Hepatocyte (in vitro differentiated cells): ENCODE data around the gene FYTTD1. TPM values are rescaled to one million over a fixed set of nuclear protein-coding genes. Genes with fewer than 3 reads are reported as not detected.
"Not testable (repeated sequence)": the region's sequence is repeated elsewhere in the genome, so short reads cannot be mapped to it uniquely, and the experiment has no call there.

ENCODE experiments used
- DNase-seq: peaks from one replicate; pipeline ENCODE4 v3.0.0-alpha.2; 2016; ENCODE audit warnings: low spot score
- H2AFZ ChIP-seq: fragments of 200-600 bp; sonication (generic); 2 replicates; pipeline ENCODE4 v1.6.0; 2016; ENCODE audit warnings: antibody characterized with exemption, mild to moderate bottlenecking
- H3K27ac ChIP-seq: fragments of 200-600 bp; sonication (generic); 2 replicates; pipeline ENCODE4 v1.5.1; 2016; ENCODE audit warnings: mild to moderate bottlenecking
- H3K27me3 ChIP-seq: fragments of 200-600 bp; sonication (generic); 2 replicates; pipeline ENCODE4 v1.6.1; 2016
- H3K36me3 ChIP-seq: fragments of 200-600 bp; sonication (generic); replicated peaks from 2 replicates; pipeline ENCODE4 v1.5.1; 2016; ENCODE audit warnings: low read depth; ENCODE audit not compliant: insufficient read depth
- H3K4me1 ChIP-seq: fragments of 200-600 bp; sonication (generic); 2 replicates; pipeline ENCODE4 v1.5.1; 2016; ENCODE audit warnings: mild to moderate bottlenecking, moderate library complexity; ENCODE audit not compliant: insufficient read depth
- H3K4me2 ChIP-seq: fragments of 200-600 bp; sonication (generic); 2 replicates; pipeline ENCODE4 v1.6.0; 2016
- H3K4me3 ChIP-seq: fragments of 200-600 bp; sonication (generic); 2 replicates; pipeline ENCODE4 v1.5.1; 2016; ENCODE audit warnings: mild to moderate bottlenecking
- H3K79me2 ChIP-seq: fragments of 200-600 bp; sonication (generic); 2 replicates; pipeline ENCODE4 v1.6.0; 2017; ENCODE audit warnings: mild to moderate bottlenecking
- H3K9me2 ChIP-seq: fragments of 200-600 bp; sonication (generic); replicated peaks from 2 replicates; pipeline ENCODE4 v1.6.0; 2017; ENCODE audit warnings: mild to moderate bottlenecking; ENCODE audit not compliant: insufficient read depth
- H3K9me3 ChIP-seq: fragments of 200-600 bp; sonication (generic); 2 replicates; pipeline ENCODE4 v1.5.1; 2016; ENCODE audit warnings: low read depth, mild to moderate bottlenecking
- H4K20me1 ChIP-seq: fragments of 200-600 bp; sonication (generic); 2 replicates; pipeline ENCODE4 v1.6.0; 2016; ENCODE audit warnings: mild to moderate bottlenecking; ENCODE audit not compliant: insufficient read depth, poor library complexity, severe bottlenecking
- CTCF ChIP-seq: fragments of 200-600 bp; sonication (generic); IDR thresholded peaks from 2 replicates; pipeline ENCODE4 v1.5.1; 2016; ENCODE audit warnings: antibody characterized with exemption, mild to moderate bottlenecking; ENCODE audit not compliant: poor library complexity
- EZH2 ChIP-seq: fragments of 200-600 bp; sonication (generic); IDR thresholded peaks from 2 replicates; pipeline ENCODE4 v1.6.1; 2016; ENCODE audit warnings: antibody characterized with exemption, mild to moderate bottlenecking, borderline replicate concordance
- EZH2phosphoT487 ChIP-seq: fragments of 200-600 bp; sonication (generic); IDR thresholded peaks from one replicate; pipeline ENCODE4 v1.6.1; 2018; ENCODE audit warnings: antibody characterized with exemption, mild to moderate bottlenecking, low read depth, moderate library complexity; ENCODE audit not compliant: unreplicated experiment, severe bottlenecking
- WGBS: methylation state at CpG from one replicate; pipeline ENCODE4 v1.1.6; 2016; ENCODE audit warnings: low lambda C conversion rate; ENCODE audit errors: missing lambda C conversion rate; 5-methylcytosine and 5-hydroxymethylcytosine counted together
- polyA plus RNA-seq: library from polyadenylated mRNA; unstranded; fragments of >200 nt; fragmentation: Nextera tagmentation; extraction: Ambion mirVana; gene quantifications from 2 replicates; pipeline ENCODE4 v1.2.1, GENCODE V29; 2016
- total RNA-seq: library from RNA; depleted of rRNA; stranded (reverse); fragments of >200 nt; gene quantifications from 2 replicates; pipeline ENCODE4 v1.2.3, GENCODE V29; 2014

Gene FYTTD1
- total and polyA plus RNA-seq, 2 experiments from 2014 or later: 32.1 to 51.0 TPM

- no peaks in the 10 kb centered on the region for H3K36me3 ChIP-seq
- H3K9me3 ChIP-seq: peaks cover 8% of the 10 kb centered on the region
- no peak overlapping the region for H2AFZ ChIP-seq
- no peak overlapping the region for H3K4me2 ChIP-seq
- TF ChIP-seq CTCF (no peak), EZH2 (no peak)
- no peaks in the 10 kb centered on the region for H3K9me2 ChIP-seq
- H3K27me3 ChIP-seq: no peaks in the 10 kb centered on the region
- H3K4me1 ChIP-seq: no peaks in the 10 kb centered on the region
- no peaks in the 10 kb centered on the region for H4K20me1 ChIP-seq
- DNase-seq: no peak
- peaks cover 8% of the 10 kb centered on the region for H3K79me2 ChIP-seq
- H3K4me3 ChIP-seq: no peak overlapping the region
- WGBS: 98% methylated on average over 2 of the region's 2 CpGs
- no peak overlapping the region for H3K27ac ChIP-seq
Measured at GRCh38 chr3:197722734-197723133, 26.9 kb upstream of the FYTTD1 start.

GRCh38 chr3:197727878-197728277 is 21.8 kb upstream of the FYTTD1 start:
- H3K4me3 ChIP-seq, H3K9me3 ChIP-seq, H3K4me2 ChIP-seq, H3K4me1 ChIP-seq, H3K27me3 ChIP-seq, H2AFZ ChIP-seq, H3K9me2 ChIP-seq, H4K20me1 ChIP-seq, H3K36me3 ChIP-seq, DNase-seq, H3K79me2 ChIP-seq, H3K27ac ChIP-seq: not testable (repeated sequence)
- 92% methylated on average over 3 of the region's 3 CpGs for WGBS

GRCh38 chr3:197728487-197728886 is 21.2 kb upstream of the FYTTD1 start:
- 94% methylated on average over 8 of the region's 8 CpGs for WGBS
- H3K9me3 ChIP-seq: peaks cover under 1% of the 10 kb centered on the region
- no peaks in the 10 kb centered on the region for H3K36me3 ChIP-seq
- H3K27me3 ChIP-seq: no peaks in the 10 kb centered on the region
- no peak for TF ChIP-seq CTCF
- no peak for TF ChIP-seq EZH2
- TF ChIP-seq EZH2phosphoT487: no peak
- no peak overlapping the region for H2AFZ ChIP-seq
- no peak for DNase-seq
- no peaks in the 10 kb centered on the region for H3K9me2 ChIP-seq
- H3K4me3 ChIP-seq: no peak overlapping the region
- peaks cover 16% of the 10 kb centered on the region for H3K79me2 ChIP-seq
- no peaks in the 10 kb centered on the region for H4K20me1 ChIP-seq
- H3K4me1 ChIP-seq: no peaks in the 10 kb centered on the region
- H3K27ac ChIP-seq: no peak overlapping the region
- H3K4me2 ChIP-seq: no peak overlapping the region

- Histone ChIP-seq H2AFZ (no peak overlapping the region), H3K4me2 (no peak overlapping the region), H3K36me3 (no peaks in the 10 kb centered on the region), H3K27me3 (no peaks in the 10 kb centered on the region), H3K4me3 (no peak overlapping the region), H3K9me3 (no peaks in the 10 kb centered on the region), H4K20me1 (no peaks in the 10 kb centered on the region), H3K4me1 (no peaks in the 10 kb centered on the region), H3K79me2 (peaks cover 30% of the 10 kb centered on the region), H3K9me2 (no peaks in the 10 kb centered on the region), H3K27ac (no peak overlapping the region)
- no peak for DNase-seq
- 88% methylated on average over 2 of the region's 2 CpGs for WGBS
- no peak for TF ChIP-seq EZH2
- TF ChIP-seq CTCF: no peak
- TF ChIP-seq EZH2phosphoT487: no peak
Measured at GRCh38 chr3:197730200-197730599, 19.5 kb upstream of the FYTTD1 start.

- not testable (repeated sequence) for DNase-seq, H3K4me2 ChIP-seq, H3K36me3 ChIP-seq, H4K20me1 ChIP-seq, H3K4me1 ChIP-seq, H3K27me3 ChIP-seq, H3K9me3 ChIP-seq, H3K9me2 ChIP-seq, H2AFZ ChIP-seq, H3K27ac ChIP-seq, H3K4me3 ChIP-seq
- 69% methylated on average over 2 of the region's 5 CpGs for WGBS
- peaks cover 36% of the 10 kb centered on the region for H3K79me2 ChIP-seq
Measured at GRCh38 chr3:197730770-197731169, 18.9 kb upstream of the FYTTD1 start.

- not testable (repeated sequence) for H3K27me3 ChIP-seq, H3K36me3 ChIP-seq, H3K27ac ChIP-seq, H3K9me2 ChIP-seq, H3K9me3 ChIP-seq, H3K4me1 ChIP-seq, H2AFZ ChIP-seq, H3K4me2 ChIP-seq, H4K20me1 ChIP-seq, H3K4me3 ChIP-seq, DNase-seq
- WGBS: 100% methylated on average over 6 of the region's 27 CpGs
- peaks cover 37% of the 10 kb centered on the region for H3K79me2 ChIP-seq
Measured at GRCh38 chr3:197731483-197731882, 18.2 kb upstream of the FYTTD1 start.
